ENCODE measurements around the gene GRIK1.

Gene GRIK1

DNA sequence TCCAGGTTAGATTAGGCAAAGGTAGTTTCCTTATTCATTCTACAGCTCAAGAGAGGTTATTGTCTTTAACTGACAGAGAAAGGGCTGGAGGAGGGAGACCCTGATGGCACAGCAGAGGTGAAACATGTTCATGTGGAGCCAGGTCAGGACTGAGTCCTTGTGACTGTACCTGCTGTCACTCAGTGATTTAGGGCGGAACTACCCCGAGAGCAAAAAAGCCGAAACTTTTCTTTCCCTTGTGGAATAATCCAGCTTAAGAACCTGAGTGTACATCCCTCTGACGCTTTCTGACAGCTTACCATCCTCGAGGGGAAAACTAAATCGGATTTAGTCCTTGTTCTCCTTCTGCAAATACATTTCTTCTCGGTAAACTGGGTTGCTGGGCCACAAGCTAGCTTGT, 367.8 kb downstream of the GRIK1 start:
- POLR2A ChIA-PET (ENCODE audit: low non-redundant PET), result no interaction called here
- no peak for DNase-seq (ENCODE audit: low spot score)
- CTCF ChIA-PET, result interaction anchor here (0.6 kb wide), 1 partner anchor 148 kb away, joined by 3 read pairs; no protein-coding TSS in a partner anchor
- no peak overlapping the region for H3K27ac ChIP-seq
- TF ChIP-seq CTCF (conservative IDR thresholded peaks at IDR 0.05; ENCODE audit: low read depth), result no peak

DNA sequence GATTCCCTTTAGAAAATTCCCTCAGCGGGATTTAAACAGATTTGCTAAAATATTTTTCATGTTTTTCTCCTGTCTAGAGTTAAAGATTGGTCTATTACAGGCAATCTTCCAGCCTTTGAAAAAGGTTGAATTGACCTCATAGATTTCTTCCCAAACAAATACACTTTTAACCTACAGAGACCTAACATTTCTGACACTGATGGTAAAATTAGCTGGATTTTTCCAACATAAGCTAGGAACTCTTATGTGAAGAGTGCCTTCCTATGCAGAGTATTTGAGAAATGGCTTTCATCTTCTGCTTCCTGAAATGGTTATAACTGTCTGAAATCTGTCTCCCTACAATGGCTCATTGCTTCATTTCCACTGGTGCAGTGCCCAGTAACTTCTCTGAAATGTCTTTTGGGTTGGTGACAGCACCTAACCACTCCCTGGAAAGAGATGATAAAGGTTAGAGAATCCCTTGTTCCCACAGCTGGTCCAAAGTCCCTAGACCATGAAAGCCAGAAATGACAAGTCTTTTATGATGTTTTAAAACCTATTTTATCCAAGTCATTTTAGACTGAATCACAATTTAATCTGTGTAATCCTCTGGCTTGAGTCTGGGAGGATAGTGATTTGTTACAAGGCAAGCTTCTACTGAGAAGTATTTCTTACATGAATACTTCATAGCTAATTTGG, 371.6 kb downstream of the GRIK1 start:
- CTCF ChIA-PET, result no interaction called here
- POLR2A ChIA-PET (ENCODE audit: low non-redundant PET), result no interaction called here
- no peak overlapping the region for H3K27ac ChIP-seq
- no peak for DNase-seq (ENCODE audit: low spot score)
- TF ChIP-seq CTCF (conservative IDR thresholded peaks at IDR 0.05; ENCODE audit: low read depth), result no peak

DNA sequence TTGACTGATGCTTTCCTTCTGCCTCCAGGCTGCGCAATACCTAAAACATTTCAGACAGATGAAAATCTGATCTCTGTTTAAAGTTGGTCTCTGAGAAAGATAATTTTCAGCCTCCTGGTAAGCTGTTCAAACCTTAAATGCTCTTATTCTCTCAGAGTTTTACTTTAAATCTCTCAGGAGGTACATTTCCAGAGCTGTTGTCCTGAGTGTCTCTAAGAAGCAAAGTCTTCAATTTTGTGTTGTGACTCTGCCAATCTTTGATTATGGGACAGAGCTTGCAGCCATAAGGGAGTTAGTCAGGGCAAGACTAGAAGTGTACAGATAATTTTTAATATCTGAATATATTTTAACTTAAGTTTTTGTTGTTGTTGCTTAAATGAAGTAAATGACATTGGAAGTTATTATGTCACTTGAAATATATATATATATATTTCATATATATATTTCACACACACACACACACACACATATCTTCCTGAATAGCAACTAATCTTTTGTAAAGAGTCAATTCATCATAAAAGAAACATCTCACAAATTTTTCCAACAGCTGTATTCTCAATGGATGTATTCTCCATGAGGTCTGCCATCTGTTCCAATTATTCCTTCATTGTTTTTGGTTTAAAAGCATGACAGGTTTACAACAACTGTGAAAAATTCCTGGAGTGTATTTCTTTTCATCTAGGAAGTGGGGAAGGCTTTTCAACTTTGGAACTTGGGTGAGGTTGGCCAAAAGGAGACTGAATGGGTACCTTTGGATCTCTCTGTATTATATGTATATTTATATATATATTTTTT, 381.7 kb downstream of the GRIK1 start:
- ChIA-PET POLR2A (ENCODE audit: low non-redundant PET) (no interaction called here), CTCF (no interaction called here)
- TF ChIP-seq CTCF (conservative IDR thresholded peaks at IDR 0.05; ENCODE audit: low read depth), result no peak
- no peak overlapping the region for H3K27ac ChIP-seq
- no peak for DNase-seq (ENCODE audit: low spot score)

- H3K27ac ChIP-seq, result no peak overlapping the region
- TF ChIP-seq CTCF (conservative IDR thresholded peaks at IDR 0.05; ENCODE audit: low read depth), result no peak
- ChIA-PET POLR2A (ENCODE audit: low non-redundant PET) (no interaction called here), CTCF (no interaction called here)
- no peak for DNase-seq (ENCODE audit: low spot score)
Measured at GRCh38 chr21:29557200-29557599, 382.6 kb downstream of the GRIK1 start.

DNA sequence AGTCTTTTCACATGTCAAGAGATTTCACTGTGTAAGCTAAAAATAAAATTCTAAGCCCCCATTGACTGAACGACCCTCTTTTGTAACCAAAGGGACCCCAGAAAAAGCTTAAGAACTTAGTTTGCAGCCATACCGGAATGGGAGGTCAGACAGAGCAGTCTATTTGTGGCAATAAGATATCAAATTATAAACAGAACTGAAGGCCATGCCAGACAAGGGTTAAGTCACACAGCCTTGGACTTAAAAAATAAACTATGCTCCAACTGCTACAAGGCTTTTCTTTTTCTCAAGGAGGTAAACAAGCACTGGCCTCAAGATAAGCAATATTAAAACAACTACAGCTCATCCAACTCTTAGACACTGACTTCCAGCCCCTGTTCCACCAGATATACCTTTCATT, 384.2 kb downstream of the GRIK1 start:
- POLR2A ChIA-PET (ENCODE audit: low non-redundant PET), result no interaction called here
- no peak for TF ChIP-seq CTCF (conservative IDR thresholded peaks at IDR 0.05; ENCODE audit: low read depth)
- CTCF ChIA-PET, result no interaction called here
- no peak for DNase-seq (ENCODE audit: low spot score)
- no peak overlapping the region for H3K27ac ChIP-seq

DNA sequence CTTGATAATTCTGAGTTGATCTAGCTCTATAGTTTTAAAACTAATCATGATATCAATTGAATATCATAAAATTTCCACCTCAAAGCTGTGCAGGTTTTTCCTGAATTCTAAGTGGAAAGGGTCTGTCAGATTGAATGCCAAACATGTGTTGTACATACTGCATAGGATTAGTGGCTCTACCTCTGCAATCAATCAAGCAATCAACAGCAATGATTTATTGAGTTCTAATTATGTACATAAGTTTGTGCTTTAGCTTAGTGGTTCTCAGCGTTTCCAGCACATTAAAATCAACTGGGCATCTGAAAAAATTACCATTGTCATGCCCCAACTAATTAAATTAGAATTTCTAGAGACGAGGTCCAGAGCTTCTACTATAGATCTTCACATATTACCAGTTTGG, 389.6 kb downstream of the GRIK1 start:
- ChIA-PET CTCF (no interaction called here), POLR2A (ENCODE audit: low non-redundant PET) (no interaction called here)
- no peak for TF ChIP-seq CTCF (conservative IDR thresholded peaks at IDR 0.05; ENCODE audit: low read depth)

More for the DNA sequence above, 389.6 kb downstream of the GRIK1 start:
- DNase-seq (ENCODE audit: low spot score), result no peak
- no peak overlapping the region for H3K27ac ChIP-seq

All from RWPE1 (cell line).